Activated CD4-positive, alpha-beta T cell treated with anti-CD3 and anti-CD28 coated beads, Interleukin-2, amount 50 U/mL, for 16 hours (primary cell): ENCODE results near the gene NAT8L.

Source experiments
- DNase-seq: peaks from one replicate; pipeline ENCODE4 v3.0.0-alpha.2; 2020

Gene NAT8L

DNA sequence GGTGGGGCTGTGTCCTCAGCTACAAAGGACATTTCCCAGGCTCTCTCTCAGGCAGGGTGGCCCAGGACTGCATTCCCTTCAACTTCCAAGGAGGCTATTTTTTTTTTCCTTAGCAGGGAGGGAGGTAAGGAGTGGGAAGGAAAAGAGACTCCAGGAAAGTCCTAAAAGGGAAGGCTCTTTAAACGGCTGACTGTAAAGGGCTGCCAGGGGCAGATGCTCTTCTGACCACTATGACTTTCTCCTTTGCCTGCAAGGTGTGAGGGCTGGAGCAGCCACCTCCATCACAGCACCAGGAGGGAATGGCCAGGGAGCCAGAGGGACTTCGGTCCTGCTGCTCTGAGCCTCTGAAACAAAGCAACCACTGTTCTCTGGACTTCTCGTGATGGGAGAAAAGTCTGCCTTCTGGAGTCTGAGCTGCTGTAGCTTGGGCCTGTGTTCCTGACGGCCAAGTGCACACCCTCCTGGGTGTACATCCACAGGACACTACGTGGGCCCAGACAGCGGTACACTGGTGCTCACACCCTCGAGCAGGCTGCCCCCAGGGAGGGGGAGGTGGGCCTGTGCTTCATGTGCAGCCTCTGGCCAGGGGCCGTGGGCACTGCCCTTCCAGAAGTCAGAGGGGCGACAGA, 17.9 kb downstream of the NAT8L start:
- DNase-seq: no peak

DNA sequence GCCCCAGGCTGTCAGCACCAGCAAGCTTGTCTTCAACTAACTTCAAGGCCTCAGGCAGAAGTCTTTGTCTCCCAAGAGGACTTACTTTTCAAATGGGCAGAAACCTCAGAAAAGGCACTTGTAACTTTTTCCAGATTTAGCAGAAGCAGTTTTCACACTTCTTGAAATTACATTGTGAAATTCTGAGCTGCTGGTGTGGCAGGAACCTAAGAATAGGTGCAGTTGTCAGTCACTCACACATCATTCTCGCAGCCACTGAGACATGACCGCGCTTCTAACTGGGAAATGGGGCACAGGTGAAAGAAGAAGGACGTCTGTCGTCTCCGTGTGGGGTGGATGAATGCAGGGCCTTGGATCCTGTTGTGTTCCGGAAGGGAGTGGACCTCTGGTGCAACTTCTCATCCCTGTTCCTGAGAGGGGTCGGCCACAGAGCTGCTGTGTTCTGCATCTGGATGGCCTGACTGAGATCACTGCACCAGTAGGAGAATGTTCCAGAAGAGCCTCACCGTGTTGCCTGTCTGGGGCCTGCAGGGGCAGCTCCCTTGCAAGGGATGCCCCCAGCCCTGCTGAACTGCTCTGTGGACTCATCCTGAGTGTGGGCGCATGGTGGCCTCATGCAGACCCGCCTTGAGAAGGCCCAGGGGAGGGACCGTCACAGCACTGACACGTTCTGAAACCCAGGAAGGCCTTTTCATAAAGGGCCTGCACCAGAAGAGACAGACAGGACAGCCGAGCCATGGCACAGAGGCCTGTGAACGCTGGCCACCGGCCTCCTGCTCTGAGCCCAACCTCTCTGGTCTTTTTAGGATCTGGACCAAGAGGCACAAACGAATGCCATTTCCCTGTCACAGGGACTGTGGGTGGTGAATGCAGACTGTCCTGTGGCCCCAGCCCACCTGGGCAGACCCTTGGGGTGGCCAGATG, 18.7 kb downstream of the NAT8L start:
- DNase-seq: no peak

DNA sequence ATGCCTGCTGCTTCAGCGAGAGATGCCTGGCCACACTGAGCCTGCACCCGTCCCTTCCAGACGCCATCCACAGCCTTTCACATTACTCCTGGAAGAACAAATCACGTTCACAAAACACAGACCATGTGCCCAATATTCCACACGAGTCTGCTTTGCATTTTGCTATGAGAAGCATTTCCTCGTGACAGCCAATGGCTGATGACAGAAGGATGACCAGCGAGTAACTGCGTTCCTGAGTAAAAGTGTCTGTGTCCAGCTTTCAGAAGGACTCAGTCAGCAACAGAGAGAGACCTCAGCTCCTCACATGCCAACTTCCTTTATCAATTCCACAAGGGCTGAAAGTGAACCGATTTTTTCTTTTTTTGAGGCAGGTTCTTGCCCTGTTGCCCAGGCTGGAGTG, 19.5 kb downstream of the NAT8L start:
- no peak for DNase-seq

DNA sequence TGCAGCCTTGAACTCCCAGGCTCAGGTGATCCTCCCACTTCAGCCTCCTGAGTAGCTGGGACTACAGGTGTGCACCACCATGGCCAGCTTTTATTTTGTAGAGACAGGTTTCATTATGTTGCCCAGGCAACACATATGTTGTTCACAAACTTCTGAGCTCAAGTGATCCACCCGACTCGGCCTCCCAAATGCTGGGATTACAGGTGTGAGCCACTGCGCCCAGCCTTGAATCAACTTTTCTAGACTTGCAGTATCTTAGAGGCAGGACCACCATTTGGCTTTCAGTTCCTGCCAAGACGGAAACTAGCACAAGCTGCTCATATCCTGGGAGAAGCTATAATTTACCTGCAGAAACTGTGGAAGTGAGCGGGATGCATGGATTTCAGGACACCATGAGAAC, 19.9 kb downstream of the NAT8L start:
- no peak for DNase-seq

DNA sequence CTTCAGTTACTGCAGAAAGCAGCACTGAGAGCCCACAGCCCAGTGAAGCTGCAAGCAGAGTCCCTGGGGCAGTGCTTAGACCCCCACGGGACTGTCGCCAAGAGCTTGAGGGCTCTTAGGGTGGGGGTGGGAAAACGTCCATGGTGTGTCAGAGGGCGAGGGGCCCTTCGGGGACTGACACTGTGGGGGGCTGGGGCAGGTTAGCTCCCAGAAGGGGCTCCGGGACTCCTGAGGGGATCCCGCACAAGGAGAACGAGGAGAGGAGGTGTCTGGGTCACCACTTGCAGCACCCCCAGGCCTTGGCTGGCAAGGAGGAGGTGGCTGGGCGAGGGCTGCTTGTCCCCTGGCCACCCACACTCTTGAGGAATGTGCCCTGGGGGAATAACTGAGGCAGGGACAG, 20.8 kb downstream of the NAT8L start:
- DNase-seq: no peak

DNA sequence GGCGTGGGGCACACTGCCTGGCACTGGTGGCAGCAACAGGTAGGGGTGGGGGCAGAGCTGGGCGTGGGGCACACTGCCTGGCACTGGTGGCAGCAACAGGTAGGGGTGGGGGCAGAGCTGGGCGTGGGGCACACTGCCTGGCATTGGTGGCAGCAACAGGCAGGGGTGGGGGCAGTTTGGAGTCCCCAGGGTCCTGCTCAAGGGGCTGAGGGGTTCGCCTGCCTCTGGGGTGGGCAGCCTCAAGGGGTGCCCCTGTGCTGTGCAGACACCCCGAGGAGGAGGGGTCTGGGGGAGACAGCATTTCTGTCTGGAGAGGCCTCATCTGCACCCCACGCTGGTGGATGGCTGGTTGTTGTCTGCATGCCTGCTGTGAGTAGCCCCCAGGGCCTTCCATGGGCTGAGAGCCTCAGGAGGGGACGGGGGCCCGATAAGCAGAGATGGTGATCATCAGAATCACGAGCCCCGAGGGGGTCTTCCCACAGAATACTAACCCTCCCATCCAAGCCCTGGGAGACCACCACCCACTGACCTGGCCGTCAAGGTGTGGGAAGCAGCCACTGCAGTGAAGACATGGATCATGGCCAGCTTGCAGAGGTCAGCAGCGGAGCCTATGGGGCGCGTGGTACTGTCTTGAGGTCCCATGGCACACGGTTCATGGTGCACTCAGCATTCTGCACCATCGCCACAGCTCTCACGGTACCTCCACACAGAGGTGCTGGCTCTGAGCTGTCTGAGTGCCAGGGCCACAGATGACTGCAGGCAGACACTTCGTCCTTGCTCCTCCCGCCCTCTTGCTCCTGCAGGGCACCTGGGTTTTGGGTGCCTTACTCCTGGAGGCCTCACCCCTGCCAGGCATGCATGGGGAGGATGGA, 21.5 kb downstream of the NAT8L start:
- DNase-seq: no peak

DNA sequence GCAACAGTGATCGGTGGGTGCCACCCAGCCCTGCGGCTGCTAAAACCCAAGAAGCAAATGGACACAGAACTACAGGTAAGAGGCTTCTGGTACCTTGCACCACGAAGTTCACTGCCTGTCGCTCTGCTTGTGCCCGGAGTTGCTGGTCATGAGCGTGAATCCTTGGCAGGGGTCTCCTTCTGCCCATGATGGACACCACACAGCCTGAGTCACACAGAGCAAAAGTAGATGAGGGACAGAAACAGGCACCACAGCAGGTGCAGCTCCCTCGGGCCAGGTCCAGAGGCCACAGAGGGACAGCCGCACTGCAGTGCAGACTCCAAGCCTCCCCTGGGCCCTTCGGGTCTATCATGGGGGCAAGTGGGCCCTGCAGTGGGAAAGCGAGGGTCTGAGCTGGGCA, 22.4 kb downstream of the NAT8L start:
- no peak for DNase-seq

DNA sequence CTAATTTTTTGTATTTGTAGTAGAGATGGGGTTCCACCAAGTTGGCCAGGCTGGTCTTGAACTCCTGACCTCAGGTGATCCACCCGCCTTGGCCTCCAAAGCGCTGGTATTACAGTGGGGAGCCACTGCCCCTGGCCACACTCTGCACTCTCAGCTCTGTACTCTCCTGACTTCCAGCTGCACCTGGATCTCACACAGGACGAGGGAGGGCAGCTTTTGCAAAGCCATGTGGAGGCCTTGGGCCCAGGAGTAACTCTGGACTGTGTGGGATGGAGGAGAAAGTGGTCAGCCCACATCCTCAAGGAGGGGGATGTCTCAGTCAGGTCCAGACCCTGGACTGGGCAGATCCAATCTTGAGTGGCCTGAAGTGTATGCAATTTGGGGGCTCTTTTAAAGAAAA, 23.0 kb downstream of the NAT8L start:
- no peak for DNase-seq

DNA sequence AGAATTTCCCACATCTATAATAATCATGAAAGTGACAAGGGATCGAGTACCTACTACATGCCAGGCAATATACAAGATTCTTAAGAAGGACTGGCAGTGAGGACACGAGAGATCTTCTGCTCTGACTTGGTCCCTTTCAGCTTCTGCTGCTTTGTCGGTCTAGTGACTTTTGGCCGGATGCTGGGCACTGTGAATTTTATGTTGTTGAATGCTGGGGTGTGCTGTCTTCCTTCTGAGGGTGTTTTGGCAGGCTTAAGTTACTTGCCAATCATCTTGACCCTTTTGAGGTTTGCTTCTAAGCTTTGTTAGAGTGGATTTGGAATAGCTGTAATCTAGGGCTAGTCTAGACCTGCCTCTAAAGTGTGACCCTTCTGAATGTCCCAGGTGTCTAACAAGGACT, 23.5 kb downstream of the NAT8L start:
- DNase-seq: no peak

DNA sequence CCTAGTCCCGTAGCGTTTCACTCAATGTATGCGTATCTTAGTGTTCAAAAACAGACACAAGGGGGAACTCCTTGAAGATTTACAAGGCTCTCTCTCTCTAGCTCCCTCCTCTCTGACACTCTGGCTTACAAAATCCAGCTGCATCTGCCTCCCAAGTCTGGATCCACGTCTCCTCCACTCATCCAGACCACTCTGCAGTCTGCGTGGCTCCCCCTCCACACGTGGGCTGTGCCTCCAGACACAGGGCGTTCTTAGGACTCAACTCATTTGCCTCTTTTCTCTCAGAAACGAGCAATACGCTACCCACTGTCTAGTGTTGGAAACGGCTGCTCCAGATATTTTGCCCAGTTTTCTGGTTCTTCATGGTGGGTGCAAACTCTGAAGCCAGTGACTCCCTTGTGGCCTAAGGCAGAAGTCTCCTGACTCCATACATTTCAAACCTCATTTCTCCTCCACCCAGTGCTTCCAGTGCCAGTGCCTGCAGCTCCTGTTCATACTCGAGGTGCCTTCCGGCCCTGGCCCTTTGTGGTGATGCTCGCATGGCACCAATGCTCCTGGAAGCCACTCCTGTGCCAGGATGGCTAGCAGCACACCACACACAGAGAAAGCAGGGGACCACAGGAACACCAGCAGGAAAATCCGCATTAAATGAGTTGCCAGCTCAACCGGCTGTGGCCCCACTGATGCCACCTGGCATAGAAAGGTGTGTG, 24.1 kb downstream of the NAT8L start:
- DNase-seq: no peak

DNA sequence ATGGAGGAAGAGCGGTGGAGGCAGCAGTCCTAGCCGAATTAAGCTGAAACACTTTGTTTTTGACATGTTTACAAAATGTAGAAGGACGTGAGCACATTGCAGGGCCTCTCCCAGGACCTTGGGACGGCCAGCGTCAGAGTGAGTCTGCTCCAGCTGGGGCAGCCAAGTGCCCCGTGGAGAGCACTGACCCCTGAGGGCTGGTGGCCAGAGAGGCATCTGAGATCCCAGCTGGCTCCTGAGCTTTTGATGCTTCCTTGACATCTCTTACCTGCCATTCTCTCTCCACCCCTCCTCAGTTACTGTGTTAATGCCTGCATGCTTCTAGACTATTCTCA, 24.7 kb downstream of the NAT8L start:
- DNase-seq: no peak

DNA sequence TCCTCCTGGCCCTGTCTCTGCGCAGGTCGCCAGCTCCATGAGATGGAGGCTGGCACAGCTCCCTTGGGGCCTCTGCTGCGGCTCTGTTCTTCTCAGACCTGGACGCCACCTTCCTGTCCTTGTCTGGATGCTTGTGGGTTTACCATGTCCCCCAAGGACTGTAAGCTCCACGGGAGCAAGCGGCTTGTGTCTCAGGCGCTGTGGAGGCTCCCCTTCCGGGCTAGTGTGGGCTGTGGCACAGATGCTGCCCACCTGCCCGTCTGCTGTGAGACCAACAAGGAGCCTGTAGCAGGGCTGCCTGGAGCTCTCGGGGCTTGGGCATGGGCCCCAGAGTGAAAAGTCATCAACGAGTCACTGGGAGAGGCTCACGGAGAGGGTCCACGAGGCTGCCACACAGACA, 25.2 kb downstream of the NAT8L start:
- DNase-seq: no peak

DNA sequence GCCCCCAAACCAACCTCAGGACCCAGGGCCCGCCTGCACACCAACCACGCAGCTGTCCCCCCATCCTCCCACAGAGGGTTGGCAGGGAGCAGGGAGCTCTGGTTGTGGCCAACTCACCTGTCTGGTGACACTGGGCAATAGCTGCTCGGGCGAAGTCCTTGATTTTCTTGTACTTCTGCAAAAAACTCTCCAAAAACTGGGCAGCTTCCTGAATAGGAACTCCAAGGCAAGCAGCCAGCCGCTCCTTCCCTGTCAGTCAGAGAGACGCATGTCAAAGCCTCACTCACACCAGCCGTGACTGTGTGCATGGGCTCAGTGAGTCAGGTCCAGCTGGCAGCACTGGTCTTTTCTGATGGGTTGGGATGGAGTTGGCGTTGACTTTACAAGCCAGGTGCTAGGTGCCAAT, 26.4 kb downstream of the NAT8L start:
- no peak for DNase-seq

DNA sequence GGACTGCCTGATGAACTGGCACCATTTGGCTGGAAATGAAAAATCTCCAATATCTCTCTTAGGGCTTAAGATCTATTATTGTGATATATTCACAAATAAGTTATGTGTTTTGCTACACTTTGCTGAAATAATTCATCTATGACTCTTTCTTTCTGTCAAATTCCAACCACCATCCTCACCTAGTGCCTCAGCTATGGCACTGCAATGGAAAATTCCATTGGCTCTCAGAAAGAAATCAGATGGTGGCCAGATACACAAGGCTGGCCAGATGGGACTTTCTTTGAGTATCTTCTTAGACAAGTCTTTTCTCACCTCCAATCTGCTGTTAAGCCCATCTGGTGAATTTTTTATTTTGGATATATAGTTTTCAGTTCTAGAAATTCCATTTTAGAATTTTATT, 28.0 kb downstream of the NAT8L start:
- DNase-seq: no peak

DNA sequence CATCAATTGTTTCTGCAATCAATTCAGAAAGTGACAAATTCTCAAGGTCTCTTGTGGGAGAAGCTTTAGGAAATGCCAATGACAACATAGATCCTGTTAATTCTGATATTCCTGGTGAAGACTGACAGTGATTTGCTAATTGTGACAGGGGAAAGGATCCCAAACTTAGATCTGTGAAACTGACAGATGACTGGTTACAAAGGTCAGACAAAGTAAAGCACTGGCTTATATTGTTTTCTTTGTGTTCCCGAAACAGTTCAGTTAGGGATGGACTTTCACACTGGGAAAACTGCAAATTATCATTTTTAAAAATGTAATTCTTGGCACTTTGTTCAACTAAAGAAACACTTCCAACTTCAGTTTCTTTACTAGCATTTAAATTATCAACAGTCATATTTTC, 30.1 kb downstream of the NAT8L start:
- DNase-seq: no peak

DNA sequence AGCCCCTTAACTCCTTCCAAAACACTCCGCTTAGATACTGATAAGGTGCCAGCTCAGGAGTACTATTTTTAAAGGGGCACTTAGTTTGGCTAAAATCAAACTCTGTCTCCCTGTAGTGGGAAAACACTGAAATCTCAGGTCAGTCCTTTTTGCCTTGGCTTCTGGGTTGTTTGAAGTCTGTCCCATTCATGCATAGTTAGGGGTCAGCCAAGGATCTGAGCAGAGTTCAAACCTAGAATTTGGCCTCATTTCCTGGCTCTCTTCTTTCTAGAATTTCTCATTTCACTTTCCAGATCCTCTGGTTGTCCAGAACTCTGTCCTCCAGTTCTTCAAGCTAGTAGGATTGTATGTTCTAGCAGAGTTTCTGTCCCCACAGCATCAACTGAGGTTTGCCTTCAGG, 31.5 kb downstream of the NAT8L start:
- DNase-seq: no peak

DNA sequence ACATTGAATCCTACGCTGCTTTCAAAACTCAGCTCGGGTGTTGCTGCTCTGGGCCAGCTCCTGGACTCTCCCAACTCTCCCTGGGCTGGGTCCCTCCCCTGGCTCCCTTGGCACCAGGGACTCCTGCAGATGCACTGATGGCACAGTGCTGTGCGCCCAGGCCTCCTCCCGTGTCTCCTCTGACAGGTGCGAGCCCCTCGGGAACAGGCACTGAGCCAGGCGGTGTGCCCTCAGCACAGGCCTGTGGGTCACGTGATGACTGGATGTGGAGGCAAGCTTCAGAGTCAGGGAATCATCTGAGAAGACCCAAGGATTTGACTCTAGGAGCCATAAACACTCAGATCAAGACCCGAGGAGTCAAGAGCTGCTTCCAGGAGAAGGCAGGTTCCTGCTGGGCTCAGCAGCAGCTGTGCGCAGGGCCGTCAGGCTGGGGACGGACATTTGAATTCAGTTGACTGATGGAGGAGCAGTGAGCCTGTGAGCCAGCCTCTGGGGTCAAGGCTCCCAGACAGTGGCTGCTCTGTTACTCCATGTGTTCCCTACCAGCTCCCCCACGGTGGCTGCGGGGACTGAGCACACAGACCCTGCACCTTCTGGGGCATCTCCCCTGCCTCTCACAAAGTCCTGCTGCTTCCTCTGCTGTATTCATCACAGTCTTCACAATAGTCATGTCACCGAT, 33.0 kb downstream of the NAT8L start:
- no peak for DNase-seq

DNA sequence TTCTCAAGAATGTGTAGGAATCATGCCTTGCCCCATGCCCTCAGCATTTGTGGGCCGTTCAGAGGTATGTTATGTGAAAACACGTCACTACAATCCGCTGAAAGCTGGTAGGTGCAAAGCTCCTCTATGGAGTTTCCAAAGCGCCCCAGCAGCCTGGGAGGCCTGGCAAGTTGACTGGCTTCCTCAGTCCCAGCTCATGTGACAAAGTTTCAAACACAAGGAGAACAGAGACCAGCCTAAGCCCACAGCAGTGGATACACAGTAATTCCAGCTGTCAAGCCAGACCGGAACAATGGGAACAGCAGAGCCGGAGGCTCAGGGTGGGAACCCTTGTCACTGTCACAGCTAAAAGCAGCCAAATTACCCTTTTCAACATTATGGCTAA, 33.5 kb downstream of the NAT8L start:
- no peak for DNase-seq

DNA sequence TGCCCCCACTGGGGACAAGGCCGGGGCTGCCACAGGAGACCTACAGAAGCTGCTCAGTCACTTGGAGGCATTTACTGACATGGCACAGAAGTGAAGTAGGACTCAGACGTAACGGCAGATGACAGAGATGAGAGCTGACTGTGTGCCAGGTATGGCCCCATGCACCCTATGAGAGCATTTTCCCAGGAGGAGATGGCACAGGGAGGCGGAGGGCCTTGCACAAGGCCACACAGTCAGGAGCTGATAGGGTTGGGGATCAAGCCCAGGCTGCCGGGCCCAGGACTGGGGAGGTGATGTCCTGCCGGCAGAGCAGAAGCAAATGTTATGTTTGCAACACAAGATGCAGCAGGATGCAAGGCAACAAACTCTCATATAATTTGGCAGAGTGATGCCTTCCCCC, 34.1 kb downstream of the NAT8L start:
- no peak for DNase-seq

DNA sequence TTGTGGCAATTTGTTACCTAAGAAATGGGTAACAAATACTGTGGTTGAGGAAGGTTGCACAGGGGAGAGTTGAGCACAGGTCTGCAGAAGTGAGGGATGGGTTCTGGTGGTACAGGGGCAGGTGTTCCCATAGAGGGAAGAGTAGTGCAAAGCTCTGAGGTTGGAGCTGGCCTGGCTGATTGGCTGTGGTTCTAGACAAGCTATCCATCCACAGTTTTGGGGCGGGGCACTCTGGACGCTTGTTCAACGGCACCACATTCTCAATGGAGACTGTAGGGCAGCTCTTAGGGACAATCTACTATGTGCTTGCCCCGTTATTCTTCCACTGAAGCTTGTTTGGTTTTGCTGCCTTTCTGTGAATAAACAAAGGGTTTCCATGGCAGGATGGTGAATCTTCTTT, 35.4 kb downstream of the NAT8L start:
- no peak for DNase-seq

DNA sequence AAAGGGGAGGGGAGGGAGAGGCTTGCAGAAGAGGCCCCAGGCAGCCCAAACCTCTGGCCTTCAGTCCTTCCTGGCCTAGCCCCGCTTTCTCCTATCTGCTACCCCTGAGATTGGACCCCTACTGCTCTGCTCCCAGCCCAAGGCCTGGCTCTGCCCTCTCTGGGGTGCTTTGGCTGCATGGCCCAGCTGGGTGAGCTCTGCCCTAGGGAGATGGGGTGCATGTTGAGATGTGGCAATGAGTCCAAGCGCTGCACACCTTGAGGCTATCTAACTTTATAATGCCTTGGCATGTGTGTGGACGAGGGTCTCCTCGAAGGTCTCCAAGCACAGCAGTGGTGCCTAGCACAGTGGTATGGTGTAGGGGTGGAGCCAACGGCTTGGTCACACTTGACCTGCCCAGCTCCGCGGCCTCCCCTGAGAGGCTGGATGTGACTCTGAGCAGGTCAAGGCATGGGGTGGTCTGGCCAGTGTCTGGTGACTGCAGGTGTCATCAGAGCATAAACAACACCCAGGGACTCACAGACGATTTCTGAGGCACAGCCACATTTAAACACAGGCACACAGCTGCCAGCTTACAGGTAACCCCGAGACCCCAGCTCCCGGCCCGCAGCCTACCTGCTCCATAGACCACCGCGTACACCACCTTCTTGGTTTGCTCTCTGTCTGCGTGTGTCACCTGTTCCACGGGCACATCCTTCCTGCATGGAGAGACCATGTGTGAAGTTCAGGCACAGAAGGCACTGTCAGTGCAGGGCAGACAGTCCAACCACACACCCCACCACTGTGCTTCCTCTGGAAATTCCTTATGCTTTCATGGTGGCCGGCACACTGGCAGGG, 36.3 kb downstream of the NAT8L start:
- no peak for DNase-seq
